Fibroblast of skin of left biceps (primary cell): ENCODE results near the gene SPRED3.
"Not testable (repeated sequence)": the region's sequence is repeated elsewhere in the genome, so short reads cannot be mapped to it uniquely, and the experiment has no call there.

Experiments used
- DNase-seq, 2 experiments: peaks; one replicate each; pipeline ENCODE4 v3.0.0-alpha.2; 2013; ENCODE audit warnings: low read depth in 2 of 2

Gene SPRED3

DNA sequence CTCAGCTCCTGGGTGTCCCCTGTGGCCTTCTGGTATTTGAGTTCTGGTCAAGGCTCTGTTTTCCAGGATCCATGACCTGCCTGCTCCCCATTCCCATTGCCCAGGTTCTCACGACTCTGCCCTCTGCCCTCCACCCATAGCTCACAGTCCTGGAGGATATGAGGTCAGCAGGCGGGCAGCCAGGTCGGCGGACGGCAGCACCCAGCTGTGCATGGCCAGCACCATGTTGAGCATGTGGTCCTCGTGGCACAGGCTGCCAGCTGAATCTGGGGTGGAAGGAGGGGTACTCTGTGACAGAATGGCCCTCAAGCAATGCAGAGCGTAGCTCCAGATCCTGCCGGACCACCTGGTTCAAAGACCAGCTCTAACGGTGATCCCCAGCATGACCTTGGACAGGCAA is 32.4 kb downstream of the SPRED3 start:
- DNase-seq, result no peak

DNA sequence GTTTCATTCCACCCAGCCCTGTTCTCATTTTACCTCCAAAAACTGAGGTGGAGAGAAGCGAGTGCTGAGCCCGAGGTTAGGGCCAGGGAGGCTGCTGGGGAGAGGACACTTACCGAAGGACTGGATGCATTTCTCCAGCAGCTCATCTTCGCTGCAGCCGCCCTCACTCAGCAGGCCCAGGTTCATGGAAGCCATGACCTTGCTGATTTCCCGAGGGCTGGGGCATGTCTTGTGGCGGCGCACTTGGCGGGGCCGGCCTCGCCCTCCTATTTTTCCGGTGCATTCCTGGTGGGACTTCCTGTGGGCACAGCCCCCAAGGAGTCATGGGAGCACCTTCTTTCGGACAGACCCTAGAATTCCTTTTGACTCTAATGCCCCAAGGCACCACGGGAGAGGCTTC is 33.4 kb downstream of the SPRED3 start:
- DNase-seq, result no peak

DNA sequence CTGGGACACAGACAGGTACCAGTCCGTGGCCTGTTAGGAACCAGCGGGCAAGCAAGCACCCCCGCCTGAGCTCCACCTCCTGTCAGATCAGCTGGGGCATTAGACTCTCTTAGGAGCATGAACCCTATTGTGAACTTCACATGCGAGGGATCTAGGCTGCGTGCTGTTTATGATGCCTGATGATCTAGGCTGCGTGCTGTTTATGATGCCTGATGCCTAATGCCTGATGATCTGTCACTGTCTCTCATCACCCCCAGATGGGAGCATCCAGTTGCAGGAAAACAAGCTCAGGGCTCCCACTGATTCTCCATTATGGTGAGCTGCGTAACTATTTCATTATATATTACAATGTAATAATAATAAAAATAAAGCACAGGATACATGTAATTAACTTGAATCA is 33.9 kb downstream of the SPRED3 start:
- no peak for DNase-seq

DNA sequence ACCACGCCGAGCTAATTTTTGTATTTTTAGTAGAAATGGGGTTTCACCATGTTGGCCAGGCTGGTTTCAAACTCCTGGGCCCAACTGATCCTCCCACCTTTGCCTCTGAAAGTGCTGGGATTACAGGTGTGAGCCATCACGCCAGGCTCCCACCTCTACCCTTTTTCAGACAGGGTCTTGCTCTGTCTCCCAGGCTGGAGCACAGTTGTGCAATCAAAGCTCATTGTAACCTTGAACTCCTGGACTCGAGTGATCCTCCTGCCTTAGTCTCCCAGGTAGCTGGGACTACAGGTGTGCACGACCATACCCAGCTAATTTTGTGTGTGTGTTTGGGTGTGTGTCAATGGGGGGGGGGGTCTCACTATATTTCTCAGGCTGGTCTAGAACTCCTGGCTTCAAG is 35.8 kb downstream of the SPRED3 start:
- no peak for DNase-seq

DNA sequence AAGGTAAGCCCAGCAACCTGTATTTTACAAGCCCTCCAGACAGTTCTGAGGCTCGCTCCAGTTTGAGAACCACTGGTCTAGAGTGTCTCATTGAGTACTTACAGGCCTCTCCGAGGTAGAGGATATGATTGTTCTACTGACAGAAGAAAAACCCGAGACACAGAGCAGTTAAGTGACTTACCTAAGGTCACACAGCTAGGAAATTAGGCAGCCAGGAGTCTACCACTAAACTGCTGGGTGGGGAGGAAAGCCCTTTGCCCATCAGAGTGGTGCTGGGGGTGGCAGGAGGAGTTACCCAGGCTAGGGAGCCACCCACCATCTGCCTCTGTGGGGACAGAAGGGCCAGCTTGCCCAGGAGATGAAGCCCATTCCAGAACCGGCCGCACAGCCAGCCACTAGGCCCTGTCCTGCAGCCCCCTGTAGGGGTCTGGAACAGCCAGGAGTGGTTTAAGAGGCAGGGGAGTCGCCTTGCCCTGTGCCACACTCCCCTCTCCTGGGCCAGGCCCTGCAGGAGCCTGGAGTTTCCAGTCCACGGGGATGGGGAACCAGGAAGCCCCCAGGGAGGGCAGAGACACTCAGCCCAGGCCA is 36.8 kb downstream of the SPRED3 start:
- no peak for DNase-seq

DNA sequence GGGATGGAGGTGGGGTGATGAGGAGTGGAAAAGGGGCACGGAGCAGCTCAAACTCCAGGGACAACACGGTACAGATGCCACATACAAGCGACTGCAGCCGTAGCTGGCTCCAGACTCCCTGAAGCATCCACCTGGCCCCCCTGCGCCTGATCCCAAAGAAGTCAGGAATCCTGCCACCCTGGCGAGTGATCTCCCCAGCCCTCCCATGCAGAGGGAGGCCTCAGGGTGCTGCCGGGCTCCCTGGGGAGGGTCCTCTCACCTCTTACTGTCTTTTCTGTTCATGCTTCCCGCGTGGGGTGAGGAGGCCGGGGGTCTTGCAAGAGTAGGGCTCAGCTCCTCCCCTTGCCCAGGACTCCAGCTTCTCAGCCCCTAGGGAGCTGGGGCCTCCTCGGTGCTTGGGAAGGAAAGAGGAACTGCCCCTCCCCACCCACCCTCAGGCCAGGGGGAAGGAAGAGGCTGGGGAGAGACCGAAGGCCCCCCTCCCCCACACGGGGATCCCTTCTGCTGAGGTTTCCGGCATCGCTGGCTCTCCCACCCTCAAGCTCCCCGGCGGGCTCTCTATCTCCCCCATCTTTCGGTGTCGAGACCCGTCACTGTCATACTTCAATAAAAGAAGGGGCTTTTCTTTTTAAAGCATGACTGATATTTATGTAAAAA is 37.4 kb downstream of the SPRED3 start, which contains the start of gene RASGRP4:
Gene RASGRP4 (minus strand): TSS at position 410 of the 657 bp plus-strand sequence. CDS start 128 bp downstream, at position 282.
- DNase-seq, result no peak

DNA sequence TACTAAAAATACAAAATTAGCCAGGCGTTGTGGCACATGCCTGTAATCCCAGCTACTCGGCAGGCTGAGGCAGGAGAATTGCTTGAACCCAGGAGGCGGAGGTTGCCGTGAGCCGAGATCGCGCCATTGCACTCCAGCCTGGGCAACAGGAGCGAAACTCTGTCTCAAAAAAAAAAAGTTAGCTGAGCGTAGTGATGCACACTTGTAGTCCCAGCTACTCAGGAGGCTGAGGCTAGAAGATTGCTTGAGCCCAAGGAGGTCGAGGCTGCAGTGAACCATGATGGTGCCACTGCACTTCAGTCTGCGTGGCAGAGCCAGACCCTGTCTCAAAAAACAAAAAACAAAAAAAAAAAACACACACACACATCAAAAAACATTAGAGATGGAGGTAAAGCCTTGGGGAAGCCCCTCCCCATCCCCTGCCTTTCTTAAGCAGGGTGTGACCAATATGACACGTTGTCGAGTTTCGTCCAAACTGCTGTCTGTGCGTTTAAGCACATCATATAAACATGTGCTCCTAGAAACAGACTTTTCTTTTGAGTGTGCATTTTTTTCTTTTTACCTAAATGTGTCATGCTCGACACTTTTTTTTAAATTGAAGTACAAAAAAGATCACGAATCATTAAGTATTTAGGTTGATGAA is 38.7 kb downstream of the SPRED3 start:
- DNase-seq, result not testable (repeated sequence)

DNA sequence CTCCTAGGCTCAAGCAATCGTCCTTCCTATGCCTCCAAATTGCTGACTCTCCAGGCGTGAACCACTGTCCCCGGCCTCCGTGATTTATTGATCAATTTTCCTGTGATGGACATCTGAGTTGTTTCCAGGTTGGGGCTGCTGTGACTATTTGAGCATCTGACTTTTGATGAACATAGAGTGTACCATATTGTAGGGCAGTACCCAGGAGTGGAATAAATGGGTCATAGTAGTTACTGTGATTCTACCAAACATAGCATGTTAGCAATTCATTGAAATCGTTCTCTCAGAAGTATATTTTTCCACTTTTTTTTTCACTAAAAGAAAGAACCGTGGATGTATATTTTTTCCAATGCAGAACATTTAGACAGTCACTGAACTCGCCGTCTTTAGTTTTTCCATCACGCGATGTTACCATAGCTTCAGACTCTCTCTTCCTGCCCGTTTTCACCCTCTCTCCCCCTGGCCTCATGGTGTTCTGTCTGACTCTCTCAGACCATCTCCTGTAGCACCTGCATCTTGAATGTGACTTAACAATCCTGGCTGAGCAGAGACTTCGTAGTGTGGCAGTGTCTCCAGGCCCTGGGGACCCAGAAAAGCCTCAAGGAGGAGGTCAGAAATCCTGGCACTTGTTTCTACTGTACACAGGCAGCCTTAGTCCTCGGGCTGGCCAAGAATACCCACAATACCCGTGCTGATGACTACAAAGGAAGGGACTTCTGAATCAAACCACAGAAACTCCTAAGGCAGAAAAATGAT is 40.7 kb downstream of the SPRED3 start:
- DNase-seq, result no peak

DNA sequence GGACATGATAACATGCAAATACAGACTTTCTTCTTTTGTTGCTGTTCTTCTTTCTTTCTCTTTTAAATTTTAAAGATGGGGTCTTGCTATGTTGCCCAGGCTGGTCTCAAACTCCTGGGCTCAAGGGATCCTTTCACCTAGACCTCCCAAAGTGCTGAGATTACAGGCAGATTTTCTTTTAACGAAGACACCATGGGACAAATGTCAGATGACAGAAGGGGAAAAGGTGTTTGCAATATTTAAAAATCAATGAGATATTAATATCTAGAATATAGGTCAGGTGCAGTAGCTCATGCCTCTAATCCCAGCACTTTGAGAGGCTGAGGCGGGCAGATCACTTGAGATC is 41.3 kb downstream of the SPRED3 start:
- no peak for DNase-seq

DNA sequence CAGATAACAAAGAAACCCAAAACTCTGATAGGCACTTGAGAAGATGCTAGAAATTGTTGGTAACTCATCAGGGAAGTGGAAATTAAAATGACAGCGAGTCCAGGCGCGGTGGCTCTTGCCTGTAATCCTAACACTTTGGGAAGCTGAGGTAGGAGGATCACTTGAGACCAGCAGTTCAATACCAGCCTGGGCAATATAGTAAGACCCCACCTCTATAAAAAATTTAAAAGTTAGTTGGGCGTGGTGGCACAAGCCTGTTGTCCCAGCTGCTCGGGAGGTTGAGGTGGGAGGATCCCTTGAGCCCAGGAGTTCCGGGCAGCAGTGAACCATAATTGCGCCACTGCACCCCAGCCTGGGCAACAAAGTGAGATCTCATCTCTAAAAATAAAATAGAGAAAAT is 42.4 kb downstream of the SPRED3 start:
- no peak for DNase-seq

DNA sequence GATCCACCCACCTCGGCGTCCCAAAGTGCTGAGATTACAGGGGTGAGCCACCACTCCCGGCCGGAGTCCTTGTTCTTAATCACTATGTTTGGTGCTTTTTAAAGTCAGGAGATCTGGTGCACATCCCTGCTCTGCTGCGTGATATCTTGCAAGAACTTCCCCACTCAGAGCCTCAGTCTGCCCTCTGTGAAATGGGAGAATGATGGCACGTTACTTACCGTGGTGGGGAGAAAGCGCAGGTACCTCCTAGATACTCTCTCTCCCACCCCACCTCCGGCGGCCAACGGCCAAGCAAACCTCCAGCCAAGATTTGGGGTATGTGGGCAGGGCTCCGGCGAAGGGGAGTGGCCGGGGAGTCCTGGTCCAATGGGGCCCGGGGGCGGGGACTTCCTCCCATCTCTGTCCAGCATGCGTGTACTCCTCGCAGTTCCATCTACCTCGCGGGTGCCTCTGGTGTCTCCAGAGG is 44.8 kb downstream of the SPRED3 start, which contains the start of gene RYR1:
Gene RYR1 (plus strand): TSS at position 424 of the 466 bp plus-strand sequence. CDS start 139 bp downstream, outside the sequence.
- no peak for DNase-seq

DNA sequence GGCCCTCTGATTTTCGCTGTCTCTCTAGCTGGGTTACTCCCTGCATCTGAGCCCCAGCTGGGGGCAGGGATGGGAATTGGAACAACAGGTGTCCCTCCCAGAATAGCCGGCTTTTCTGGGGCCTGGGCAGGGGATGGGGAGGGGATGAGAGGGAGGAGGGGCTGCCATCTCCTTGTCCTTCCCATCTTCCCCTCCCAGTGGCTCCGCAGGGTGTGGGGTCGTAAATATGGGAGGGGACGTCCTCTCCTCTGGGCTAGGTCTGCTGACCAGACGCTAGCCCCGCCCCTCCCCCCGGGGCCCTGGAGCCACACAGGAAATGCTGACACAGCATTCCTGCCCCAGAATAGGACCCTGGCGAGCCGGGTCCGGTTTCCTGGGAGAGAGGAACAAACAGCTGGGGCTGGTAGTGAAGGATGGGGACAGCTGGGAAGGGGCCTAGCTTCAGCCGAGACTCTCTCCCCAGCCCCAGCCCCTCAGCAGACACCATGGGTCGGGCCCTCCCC is 46.1 kb downstream of the SPRED3 start:
- DNase-seq, result no peak

DNA sequence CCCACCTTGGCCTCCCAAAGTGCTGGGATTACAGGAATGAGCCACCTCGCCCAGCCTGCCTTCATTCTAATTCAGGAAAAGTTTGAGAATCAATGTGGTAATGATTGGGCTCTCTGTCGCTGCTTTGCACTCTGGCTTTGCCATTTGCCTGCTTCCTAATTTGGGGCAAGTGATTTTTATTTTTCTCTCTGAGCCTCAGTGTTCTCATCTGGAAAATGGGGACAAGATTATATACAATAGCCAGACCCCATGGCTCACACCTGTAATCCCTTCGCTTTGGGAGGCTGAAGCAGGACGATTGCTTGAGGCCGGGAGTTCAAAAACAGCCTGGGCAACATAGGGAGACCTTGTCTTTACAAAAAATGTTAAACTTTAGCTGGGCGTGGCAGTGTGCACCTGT is 48.8 kb downstream of the SPRED3 start:
- DNase-seq, result no peak

DNA sequence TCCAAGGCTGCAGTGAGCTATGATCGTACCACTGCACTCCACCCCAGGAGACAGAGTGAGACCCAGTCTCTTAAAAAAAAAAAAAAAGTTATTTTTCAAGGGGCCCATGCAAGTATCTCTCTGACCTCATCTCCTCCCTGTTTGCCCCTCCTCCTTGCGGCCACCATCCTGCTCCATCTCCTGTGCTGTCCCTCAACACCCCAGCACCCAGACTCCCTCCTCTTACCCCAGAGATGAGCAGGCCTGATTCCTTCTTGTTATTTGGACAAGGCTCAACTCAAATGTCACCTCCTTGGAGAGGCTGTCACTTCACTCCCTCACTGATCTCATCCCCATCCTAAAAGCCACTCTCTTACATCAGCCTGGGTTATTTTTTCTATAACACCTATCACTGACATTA is 49.4 kb downstream of the SPRED3 start:
- DNase-seq, result no peak

DNA sequence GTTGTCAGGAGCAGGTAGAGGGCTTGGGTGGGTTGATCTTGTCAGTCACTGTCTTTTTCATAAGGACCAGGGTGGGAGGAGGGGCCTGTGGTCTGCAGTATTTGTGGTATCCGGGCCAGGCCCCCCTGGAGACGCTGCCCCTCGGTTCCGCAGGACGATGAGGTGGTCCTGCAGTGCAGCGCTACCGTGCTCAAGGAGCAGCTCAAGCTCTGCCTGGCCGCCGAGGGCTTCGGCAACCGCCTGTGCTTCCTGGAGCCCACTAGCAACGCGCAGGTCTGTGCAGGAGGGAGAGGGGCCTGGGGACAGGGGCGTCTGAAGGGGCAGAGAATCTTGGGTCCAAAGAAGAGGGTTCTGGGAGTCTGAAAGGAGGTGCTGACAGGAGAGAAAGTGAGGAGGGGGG is 52.1 kb downstream of the SPRED3 start:
- DNase-seq, result no peak

DNA sequence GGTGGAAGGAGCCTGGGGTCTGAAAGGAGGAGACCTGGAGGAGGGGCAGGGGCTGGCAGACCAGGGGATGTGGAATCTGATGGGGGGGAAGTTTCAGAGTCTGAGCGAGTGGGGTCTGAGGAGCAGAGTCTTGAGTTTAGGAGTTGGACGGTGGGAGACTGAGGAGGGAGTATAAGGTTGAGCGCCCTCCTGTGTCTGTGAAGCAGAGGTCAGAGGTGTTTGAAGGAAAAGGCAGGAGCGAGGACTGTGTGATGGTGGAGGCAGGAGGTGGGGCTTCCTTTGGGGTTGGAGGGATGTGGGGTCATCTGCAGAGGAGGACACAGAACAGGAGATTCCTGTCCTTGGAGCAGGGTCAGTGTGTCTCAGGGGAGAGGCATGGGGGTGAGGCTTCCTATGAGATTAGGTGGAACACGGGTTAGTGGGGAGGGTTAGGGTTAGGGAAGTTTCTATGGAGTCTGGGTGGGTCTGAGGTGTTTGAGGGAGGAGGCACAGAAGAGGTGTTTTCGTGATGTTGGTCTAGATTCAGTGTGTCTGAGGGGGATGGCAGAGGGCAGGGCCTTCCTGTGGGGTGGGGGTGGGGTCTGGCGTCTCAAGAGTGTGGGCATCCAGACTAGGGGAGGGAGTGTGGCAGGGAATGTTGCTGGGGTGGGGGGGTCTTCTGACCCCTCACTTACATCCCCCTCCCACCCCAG is 53.3 kb downstream of the SPRED3 start:
- DNase-seq, result no peak

DNA sequence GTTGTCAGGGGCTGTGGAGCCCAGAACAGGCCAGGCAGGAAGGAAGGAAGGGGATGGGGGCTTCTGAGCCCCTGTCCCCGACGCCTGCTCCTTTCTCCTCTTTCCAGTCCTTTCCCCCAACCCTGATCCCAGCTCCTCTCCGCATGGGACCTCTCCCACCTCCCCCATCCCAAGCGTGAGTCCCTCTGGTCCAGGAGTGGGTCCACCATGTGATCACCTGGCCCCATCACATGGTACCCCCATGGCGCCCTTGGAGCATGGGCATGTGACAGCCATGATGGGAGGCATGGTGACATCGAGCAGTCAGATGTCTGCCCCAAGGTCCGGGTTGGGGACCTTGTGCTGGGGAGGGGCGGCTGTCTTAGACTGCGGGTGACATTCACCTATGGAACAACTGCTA is 54.2 kb downstream of the SPRED3 start:
- DNase-seq, result no peak

DNA sequence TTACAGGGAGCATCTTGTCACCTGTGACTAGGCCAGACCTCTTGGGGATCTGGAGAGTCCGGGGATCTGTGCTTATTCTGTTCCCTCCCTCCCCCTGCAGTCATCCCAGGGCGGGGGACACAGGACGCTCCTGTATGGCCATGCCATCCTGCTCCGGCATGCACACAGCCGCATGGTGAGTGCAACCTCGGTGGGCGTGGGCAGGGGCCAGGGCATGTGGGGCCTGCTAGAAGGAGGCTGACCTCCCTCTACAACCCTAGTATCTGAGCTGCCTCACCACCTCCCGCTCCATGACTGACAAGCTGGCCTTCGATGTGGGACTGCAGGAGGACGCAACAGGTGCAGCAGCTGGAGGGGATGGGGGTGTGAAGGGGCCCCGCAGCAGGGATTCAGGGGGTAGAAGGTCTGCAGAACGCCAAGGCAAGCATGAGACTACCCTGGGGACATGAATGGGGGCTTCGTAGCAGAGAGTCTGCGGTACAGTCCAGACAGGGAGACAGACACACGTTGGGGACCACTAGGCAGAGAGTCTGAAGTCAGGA is 55.0 kb downstream of the SPRED3 start:
- DNase-seq, result no peak

DNA sequence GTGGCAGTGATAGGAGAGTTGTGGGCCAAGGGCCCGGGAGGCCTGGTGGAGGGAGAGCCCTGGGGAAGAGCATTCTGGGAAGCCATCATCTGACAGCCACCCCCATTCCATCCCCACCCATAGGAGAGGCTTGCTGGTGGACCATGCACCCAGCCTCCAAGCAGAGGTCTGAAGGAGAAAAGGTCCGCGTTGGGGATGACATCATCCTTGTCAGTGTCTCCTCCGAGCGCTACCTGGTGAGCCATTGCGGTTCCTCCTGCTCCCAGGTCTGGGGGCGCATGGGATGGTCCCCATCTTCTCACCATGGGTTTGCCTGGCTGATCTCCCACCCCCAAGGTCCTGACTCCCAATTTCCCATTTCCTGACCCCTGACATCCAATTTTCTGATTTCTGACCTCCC is 55.5 kb downstream of the SPRED3 start:
- DNase-seq, result no peak

DNA sequence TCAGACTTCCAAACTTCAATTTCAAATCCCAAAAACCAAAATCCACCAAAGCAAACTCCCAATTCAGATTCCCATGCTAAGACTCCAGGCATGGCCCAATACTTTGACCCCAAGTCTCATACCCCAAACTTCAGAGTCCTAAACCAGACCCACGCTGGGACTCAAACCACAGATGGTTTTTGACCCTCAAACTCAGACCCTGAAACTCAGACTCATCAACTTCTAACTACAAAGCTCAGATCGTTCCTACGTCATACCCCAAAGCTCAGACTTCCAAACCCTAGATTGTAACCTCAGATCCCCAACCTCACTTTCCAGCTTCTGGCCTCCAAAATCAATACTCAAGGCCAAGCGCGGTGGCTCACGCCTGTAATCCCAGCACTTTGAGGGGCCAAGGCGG is 56.9 kb downstream of the SPRED3 start:
- DNase-seq, result no peak

DNA sequence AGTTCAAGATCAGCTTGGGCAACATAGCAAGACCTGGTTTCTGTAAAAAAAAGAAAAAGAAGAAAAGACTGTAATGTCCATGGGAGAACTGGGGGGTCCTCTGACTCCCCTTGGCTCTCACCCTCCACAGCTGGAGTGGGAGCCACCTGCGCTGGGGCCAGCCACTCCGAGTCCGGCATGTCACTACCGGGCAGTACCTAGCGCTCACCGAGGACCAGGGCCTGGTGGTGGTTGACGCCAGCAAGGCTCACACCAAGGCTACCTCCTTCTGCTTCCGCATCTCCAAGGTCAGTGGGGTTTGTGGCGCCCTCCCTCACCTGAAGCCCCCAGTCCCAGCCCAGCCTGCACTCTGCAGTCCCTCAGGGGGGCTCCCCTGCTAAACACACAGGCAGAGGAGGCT is 59.7 kb downstream of the SPRED3 start:
- DNase-seq, result no peak
